ENCODE data around the gene RPL10A.

The RPL10A gene

DNA sequence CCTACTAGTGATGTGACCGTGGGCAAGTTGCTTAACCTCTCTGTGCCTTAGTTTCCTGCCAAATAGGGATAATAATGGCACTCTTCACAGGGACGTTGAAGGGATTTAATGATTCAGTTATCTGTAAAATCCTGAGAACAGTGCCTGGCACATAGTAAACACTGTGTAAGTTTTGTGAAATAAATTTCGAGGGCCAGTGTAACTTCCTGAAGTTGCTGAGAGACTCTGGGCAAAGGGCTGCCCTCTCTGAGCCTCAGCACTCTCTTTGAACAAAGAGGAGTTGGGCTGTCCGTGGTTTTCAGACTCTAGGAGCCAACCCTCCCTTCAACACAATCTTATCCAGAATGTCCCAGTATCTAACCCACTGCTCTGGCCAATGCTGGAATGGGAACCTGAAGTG is 31.2 kb downstream of the RPL10A start:
- no peak overlapping the region for H3K27ac ChIP-seq
- no peak for TF ChIP-seq ZFX (IDR thresholded peaks at IDR 0.05)
- TF ChIP-seq, protein P1, sequence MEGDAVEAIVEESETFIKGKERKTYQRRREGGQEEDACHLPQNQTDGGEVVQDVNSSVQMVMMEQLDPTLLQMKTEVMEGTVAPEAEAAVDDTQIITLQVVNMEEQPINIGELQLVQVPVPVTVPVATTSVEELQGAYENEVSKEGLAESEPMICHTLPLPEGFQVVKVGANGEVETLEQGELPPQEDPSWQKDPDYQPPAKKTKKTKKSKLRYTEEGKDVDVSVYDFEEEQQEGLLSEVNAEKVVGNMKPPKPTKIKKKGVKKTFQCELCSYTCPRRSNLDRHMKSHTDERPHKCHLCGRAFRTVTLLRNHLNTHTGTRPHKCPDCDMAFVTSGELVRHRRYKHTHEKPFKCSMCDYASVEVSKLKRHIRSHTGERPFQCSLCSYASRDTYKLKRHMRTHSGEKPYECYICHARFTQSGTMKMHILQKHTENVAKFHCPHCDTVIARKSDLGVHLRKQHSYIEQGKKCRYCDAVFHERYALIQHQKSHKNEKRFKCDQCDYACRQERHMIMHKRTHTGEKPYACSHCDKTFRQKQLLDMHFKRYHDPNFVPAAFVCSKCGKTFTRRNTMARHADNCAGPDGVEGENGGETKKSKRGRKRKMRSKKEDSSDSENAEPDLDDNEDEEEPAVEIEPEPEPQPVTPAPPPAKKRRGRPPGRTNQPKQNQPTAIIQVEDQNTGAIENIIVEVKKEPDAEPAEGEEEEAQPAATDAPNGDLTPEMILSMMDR (conservative IDR thresholded peaks at IDR 0.05), result no peak

DNA sequence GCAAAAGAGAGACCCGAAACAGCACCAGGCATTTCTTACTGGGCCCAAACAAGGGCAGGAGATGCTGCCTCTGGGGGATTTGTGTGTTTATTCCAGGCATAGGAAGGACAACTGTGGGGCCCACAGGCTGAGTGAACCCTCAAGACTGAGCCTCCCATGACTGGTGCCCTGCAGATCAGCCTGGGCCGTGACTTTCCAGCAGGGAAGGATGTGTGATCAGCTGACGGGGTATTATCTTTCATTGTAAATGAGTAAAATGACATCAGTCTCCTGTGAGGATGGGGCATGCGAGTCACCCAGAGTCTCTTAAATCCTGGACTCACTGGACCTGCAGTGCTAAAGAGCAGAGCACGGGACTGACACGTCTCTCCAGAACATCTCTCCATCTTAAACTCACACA is 32.6 kb downstream of the RPL10A start:
- H3K27ac ChIP-seq, result no peak overlapping the region
- TF ChIP-seq, protein P1 (conservative IDR thresholded peaks at IDR 0.05), result no peak

DNA sequence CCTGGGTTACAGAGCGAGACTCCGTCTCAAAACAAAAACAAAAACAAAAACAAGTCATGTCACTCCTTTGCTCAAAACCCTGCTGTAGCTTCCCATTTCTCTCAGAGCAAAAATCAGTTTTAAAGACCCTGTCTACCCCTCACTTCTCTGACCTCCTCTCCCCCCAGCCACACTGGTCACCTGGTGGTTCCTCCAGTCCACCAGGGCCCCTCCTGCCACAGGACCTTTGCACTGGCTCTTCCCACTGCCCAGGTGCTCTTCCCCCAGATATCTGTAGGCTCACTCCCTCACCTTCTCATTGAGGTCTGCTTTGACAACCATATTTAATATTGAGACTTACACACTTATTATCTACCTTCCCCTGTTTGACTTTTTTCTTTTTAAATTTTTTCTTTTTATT is 33.6 kb downstream of the RPL10A start:
- no peak overlapping the region for H3K27ac ChIP-seq
- no peak for TF ChIP-seq ZFX (IDR thresholded peaks at IDR 0.05)
- TF ChIP-seq, protein P1 (conservative IDR thresholded peaks at IDR 0.05), result no peak

DNA sequence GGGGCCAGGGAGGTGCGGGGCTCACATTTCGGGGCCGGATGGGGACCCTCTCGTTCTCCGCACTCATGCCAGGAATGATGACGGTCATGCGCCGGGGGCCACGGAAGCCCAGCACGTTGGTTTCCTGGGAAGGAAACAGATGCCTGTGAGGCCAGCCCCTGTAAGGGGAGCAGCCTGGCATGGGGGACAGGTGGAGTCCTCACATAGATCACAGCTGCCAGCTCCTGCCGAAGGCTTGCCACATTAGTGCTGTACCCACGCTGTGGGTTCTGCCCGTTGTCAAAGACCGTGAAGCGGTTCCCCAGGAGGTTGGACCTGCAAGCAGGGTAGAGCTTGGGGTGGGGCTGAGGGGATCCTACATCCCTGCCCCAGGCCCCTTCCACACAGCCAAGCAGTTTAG is 35.3 kb downstream of the RPL10A start:
- no peak overlapping the region for H3K27ac ChIP-seq
- TF ChIP-seq, protein P1 (conservative IDR thresholded peaks at IDR 0.05), result no peak
- no peak for TF ChIP-seq ZFX (IDR thresholded peaks at IDR 0.05)

DNA sequence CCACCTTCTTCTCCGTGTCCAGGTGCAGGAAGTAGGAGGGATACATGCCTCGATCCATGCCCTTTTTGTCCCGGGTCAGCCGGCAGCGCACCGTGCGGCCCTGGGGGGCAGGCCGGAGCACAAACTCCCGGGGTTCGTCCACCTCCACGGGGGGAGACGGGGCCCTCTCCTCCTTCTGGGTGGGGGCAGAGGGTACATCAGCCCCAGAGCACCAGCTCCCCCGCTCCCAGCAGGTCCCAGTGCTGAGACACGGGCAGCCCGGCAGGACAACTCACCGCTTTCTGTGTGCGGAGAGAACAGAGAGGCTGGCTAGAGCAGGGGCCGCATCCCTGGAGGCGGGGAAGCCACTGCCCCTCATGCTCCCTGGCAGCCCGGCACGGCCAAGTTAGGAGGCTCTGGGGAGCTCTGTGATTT is 37.8 kb downstream of the RPL10A start:
- no peak overlapping the region for H3K27ac ChIP-seq
- TF ChIP-seq, protein P1 (conservative IDR thresholded peaks at IDR 0.05), result no peak
- TF ChIP-seq ZFX (IDR thresholded peaks at IDR 0.05), result no peak

DNA sequence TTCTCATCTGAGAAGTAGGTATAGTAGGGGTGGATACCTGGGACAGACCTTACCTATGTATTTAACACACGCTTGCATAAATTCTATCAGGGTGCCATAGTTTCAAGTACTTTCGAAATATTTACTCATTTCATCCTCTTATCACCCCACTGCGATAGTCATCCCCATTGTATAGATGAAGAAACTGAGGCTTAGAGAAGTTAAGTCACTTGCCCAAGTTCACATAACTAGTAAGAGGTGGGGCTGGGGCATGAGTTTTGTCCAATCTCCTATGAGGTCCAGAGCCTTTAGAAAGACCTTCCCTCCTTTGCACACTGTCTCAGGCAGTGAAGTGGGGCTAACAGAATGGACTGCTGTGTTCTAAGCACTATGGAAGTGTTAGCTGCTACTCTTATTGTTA is 38.3 kb downstream of the RPL10A start:
- no peak overlapping the region for H3K27ac ChIP-seq
- TF ChIP-seq, protein P1 (conservative IDR thresholded peaks at IDR 0.05), result no peak
- TF ChIP-seq ZFX (IDR thresholded peaks at IDR 0.05), result no peak

DNA sequence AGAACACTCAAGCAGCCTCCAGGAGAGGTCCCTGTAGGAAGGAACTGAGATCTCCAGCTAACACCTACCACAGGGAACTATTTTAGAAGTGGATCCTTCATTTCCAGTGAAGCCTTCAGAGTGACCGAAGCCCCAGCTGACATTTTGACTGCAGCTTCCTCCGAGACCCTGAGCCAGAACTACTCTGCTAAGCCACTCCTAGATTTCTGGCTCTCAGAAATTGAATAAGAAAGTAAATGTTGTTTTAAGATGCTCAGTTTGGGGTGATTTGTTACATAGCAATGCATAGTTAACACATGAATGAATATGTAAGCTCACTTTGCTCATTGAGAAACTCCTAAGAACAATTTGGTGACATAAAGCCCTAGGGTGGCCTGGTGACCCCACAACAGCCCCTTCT is 39.0 kb downstream of the RPL10A start:
- no peak overlapping the region for H3K27ac ChIP-seq
- TF ChIP-seq, protein P1 (conservative IDR thresholded peaks at IDR 0.05), result no peak
- TF ChIP-seq ZFX (IDR thresholded peaks at IDR 0.05), result no peak

Measured in C4-2B (cell line).